HG03571 (cell line): ENCODE results near the gene SERAC1.

Experiments used
- ATAC-seq: cut with Tn5 transposase; IDR thresholded peaks from one replicate; pipeline ENCODE4 v1.9.1; 2021; ENCODE audit not compliant: unreplicated experiment

Gene SERAC1

DNA sequence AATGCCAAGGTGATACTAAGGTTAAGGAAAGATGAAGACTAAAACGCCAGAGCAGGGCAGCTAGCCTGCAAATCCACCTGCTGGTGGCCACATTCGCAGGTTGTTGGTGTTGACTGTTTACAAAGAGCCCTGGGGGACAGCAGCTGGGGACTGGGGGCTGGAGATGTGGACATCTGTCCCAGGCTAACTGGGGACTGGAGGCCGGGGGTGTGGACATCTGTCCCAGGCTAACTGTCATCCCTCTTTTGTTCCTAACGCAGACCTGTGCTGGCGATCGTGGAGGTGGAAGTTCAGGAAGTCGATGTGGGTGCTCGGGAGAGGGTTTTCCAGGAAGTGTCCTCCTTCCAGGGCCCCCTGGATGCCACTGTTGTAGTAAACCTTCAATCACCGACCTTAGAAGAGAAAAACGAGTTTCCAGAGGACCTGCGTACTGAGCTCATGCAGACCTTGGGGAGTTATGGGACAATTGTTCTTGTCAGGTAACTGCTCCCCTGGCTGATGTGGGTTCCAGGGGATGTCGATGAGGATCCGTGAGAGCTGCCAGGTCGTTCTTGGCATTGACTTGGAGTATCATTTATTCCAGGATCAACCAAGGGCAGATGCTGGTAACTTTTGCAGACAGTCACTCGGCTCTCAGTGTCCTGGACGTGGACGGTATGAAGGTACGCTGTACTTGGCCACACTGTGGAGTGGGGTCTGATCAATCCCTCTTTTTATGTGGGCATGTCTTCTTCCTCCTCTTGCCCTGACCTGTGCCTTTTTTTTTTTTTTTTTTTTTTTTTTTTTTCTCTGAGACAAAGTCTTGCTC, 87.0 kb downstream of the SERAC1 start:
- ATAC-seq: no peak

DNA sequence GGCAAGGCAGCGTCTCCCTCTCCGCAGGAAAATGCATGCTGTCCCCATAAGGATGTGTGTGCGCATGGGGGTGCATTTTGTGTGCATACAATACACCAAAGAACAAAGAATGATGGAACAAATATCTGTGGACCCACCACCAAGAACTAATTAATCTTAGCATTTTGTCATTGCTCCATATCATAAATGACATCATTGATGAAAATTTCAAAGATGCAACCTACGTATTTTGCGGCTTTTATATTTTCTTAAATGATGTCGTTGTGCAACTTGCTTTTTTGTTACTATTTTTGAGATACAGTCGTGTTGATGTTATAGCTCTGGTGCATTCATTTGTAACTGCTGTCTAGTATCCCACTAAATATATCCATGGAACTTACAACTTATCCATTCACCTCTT, 89.7 kb downstream of the SERAC1 start:
- ATAC-seq: no peak

DNA sequence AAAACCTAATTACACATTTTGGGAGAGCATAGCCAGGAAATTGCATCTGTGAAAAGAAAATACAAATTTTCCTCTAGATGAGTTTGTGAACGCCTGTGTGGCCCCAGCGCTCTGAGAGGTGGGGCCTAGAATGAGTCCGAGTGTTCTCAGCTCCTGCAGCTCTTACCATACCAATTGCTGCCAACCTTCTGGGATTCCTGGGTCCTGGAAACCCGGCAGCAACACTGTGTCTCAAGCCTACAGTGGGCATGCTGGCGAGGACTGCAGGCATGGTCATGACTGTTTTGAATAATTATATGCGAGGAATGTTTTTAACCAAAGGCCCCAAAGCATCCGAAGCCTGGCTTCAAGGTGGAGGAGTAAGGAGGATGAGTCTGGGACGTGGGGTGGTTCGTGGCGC, 90.4 kb downstream of the SERAC1 start:
- no peak for ATAC-seq

DNA sequence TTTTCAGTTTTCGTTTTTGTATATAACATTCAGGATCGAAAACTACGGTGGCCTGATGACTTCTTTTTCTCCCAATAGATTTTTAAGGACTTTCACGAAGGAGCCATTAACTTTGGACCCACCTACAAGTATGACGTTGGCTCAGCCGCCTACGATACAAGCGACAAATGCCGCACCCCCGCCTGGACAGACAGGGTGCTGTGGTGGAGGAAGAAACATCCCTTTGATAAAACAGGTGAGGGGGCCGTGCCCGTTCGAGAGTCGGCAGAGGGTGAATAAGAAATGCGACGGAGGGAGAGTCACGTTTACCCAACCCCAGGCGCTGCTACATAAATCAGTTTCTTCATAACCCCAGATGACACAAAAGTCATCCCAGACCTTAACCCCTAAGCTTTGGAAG, 91.5 kb downstream of the SERAC1 start:
- ATAC-seq: no peak

DNA sequence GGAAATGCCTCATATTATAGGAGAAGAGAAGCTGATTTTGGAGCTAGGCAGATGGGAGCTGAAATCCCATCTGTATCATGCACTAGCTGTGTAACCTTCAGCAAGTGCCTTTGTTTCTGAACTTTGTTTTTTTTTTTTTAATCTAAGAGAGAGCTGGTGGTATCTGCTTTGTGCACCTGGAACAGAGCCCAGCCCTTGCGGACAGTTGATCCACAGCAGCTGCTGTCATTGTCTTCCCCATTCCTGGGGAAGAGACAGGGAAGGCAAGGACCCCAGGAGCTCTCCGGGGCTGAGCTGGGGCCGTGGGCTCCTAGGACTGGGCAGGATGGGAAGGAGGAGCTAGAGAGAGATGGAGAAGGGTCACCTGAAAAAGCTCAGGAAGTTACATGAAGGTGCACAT, 94.3 kb downstream of the SERAC1 start:
- no peak for ATAC-seq

DNA sequence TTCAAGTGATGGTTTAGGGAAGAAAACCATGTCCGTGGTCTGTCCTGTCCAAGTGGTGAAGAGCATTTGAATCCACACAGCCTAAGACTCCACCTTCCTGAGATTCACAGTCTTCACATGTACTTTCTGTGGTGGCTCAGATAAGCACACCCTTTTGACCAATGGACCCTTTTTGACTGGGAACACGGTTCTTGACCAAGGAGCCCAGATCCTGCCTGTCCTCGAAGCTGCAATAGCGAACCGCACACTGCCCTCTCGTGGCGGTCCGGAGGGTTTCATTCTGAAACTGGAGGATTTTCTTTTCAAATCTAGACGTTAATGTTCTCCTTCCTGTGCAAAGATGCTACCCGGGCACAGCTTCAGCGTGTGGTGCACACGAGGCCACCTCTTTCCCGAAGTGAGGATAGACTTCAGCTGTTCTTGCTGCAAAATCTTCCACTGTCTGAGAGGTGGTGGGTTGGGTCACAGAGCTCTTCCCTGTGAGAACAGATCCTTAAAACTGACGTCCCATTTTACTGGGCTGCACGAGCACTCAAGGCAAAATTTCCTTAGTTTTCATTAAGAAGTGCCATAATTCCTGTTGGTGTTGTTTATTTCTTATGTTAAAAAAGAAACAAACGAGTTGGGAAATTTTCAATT, 95.9 kb downstream of the SERAC1 start:
- no peak for ATAC-seq

DNA sequence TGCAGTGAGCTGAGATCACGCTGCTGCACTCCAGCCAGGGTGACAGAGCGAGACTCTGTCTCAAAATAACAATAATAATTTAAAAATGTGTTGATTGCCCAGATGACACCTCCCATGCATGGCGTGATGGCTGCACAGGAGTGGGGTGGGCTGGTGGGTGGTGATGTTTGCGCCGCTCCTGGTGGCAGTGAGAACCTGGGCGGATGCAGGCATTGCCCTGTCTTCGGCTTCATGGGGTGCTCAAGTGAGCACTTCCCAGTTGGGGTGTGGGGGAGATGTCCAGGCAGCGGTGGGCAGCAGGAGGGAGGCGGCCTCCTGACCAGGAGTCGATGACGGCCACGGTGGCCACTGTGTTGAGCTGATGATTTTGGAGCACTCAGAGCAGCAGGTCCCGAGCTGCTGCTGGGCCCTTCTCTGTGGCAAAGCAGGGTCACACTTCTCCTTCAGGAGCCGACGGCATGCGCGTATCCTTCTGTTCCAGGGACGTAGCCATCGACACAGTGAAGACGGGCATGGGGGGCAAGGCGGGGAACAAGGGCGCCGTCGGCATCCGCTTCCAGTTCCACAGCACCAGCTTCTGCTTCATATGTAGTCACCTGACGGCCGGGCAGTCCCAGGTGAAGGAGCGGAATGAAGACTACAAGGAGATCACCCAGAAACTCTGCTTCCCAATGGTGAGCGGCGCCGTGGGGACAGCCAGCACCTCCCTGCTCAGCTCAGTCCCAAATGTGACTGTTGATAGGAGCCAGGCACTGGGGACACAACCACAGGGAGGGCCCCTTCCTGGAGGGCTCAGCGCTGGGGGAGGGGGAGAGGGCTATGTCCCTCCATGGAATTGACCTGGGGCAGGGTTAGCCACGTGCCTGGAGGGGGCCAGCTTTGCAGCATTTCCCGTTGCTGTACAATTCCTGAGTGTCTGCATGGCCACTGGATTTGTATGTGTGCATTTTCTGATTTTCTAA, 96.7 kb downstream of the SERAC1 start:
- no peak for ATAC-seq

DNA sequence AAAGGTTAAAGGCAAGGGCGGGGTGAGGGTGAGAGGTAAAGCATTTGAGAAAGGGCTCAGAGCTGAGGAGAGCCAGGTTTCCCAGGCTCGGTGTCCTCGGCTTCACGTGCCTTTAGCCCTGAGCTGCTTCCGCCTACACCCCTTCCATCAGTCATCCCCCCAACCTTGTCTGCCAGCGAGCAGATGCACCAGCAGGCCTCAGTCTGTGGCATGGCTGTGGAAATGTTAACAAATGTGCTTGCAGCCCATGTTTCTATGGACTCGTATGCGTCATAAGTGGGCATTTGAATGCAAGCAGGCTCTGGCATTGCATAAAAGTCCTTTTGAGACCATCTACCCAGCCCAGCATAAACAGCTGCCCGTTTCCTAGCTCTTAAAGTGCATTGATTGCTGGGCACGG, 97.5 kb downstream of the SERAC1 start:
- ATAC-seq: no peak

DNA sequence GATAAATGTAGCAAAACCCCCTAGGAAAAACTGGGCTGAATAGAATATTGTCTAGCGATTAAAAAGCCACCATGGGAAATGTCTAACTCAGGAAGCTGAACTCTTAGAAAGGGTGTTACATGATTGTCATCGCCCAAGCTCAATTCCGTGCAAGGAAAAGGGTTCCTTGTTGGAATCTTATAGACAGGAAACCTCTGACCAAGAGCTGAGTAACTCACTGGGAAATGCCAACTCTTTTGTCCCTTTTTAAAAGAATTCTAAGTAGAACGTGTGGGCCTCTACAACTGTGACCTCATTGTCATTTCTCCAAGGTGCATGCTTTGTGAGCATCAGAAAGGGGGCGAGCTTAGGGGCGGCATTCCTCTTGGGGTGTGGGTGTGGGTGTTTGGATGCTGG, 98.3 kb downstream of the SERAC1 start:
- ATAC-seq: no peak

DNA sequence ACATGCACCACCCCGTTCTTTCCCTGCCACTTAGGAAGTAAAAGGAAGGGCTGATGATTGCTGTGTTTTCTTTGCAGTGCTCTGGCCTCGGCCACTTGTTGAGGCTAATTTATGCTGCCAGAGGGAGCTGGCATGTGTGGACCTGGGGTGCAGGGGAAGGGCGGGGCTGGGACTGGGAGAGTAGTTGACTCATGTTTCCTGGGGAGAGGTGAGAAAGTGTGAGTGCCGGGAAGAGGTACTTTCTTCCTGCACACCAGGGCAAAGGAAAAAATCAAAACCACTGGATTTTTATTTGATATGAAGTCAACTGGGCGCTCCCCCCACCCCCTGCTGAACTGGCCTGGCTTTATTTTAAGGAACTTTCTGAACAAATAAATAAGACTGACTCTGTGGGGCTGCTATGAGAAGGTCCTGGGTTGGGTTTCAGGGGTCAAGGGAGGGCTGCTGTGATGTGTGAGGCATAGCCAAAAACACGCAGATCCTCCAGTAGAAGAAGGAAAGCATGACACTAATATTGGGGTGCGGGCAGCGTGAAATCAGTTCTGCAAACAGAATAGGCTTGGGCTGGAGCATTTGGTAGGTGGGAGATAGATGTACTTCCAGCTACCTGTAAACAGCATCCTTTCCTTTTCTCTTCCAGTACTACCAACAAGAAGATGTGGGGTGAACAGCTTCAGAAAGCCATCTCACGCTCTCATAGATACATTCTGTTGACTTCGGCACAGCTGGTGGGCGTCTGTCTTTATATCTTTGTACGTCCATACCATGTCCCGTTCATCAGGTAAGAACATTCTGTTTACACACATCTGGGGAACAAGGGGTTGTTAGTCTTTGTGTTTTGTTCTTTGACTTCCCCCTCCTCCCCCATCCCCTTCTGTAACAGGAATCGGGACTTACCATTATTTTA, 98.9 kb downstream of the SERAC1 start:
- no peak for ATAC-seq

DNA sequence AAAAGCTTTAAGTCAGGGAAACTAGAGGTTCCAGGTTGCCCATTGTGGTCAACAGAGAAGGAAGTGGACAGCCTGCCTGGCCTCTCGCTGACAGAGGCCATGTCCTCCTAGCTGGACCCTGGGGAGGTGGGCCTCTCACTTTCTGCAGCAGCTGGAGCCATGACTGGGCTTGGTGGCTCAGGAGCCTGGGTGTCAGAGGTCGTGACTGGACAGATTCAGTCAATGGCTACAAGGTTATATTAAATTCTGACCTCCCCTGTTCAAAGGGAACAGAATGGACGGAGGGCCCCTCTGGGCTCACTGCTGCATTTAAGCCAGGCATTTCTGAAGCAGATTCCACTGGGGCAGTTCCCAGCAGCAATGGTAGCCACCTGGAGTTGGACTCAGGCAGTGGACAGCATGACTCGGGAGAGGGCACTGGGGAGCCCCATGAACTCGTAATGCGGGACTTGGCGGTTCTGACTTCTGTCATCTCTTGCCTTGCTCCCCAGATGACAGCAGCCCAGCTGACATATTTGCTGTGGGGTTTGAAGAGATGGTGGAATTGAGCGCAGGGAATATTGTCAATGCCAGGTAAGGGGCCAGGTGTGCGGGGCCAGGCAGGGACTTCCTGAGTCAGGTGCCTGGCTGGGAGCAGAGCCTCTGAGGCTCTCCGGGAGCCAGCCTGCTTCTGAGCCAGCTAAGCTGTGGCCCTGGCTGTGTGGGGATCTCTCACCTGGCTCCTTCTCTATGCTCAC, 99.7 kb downstream of the SERAC1 start:
- no peak for ATAC-seq

DNA sequence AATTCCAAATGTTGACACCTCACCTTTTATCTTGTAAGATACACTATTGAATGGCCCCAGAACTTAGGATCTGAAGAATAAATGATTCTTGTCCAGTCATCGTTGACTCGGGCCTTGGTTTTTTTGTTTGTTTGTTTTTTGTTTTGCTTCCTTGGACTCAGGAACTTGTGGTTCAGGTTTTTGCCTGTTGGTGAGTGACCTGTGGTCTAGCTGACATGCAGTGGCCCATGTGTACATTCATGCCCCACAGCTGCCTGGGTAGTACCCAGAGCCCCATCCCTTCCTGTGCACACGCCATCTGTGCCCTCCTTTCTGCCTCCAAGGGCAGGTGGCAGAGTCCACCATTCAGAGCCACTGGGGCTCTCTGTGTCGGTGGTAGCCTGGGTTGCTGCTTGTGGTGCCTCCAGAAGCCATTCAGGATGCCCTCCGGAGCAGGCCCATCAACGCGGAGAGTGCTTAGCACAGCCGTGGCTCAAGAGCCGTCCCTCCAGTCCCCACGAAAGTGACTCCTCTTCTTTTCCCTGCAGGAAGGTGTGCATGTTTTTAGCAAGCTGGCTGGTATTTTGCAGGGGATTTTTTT, 100.5 kb downstream of the SERAC1 start:
- no peak for ATAC-seq

DNA sequence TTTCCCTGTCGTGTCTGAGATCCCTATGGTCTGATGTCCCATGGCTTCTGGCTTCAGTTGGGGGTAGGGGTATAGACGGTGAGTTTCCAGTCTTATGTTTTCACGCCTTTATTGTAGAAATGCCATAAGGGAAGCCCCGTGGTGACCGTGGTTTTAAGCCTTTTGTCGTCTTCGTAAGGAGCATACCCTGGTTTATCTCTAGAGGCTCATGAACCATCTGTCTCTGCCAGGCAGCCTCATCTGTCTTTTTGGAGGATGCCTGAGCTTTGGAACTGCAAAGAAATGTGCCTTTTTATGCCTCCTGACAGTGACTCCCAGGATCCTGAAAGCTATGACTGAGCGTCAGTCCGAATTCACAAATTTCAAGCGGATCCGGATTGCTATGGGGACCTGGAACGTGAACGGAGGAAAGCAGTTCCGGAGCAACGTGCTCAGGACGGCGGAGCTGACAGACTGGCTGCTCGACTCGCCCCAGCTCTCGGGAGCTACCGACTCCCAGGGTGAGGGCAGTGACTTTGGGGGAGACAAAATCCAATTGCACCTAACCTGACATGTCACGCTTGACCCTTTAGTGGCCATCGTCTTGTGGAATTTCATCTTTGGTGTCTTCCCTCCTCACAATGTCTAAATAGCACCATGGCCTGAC, 101.8 kb downstream of the SERAC1 start:
- no peak for ATAC-seq

DNA sequence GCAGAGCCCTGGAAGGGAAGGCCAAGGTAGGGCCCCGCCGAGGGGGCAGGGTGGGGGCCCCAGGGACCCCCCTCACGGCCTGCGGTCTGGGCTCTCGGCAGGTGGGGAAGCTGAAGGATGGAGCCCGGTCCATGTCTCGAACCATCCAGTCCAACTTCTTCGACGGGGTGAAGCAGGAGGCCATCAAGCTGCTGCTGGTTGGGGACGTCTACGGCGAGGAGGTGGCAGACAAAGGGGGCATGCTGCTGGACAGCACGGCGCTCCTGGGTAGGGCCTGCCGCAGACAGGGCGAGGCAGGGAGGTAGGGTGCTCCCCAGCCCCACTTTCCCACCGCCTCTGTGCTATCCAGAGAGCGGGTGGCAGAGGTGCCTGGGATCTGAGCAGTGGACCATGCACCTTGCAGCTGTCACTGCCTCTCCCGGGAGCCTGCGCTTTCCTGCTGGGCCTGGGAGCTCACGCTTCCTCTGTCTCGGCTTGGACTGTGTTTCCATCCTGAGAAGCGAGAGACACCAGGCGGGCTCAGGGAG, 103.3 kb downstream of the SERAC1 start:
- no peak for ATAC-seq

DNA sequence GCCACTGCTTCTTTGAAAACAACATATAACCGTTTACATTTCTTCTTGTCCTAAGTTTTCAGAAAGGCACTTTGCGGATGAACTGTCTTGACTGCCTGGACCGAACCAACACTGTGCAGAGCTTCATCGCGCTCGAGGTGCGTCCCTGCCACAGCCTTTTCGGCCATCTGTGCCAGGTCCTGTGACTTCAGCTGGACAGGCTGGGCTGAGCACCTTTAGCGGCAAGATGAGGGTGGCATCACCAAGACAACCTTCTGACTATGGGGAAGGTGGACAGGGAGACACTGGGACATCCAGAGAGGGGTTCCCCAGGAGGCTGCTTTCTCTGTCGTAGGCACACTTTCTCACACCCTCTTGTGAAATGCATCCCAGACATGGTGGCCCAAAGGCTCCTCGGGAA, 104.3 kb downstream of the SERAC1 start:
- ATAC-seq: no peak

DNA sequence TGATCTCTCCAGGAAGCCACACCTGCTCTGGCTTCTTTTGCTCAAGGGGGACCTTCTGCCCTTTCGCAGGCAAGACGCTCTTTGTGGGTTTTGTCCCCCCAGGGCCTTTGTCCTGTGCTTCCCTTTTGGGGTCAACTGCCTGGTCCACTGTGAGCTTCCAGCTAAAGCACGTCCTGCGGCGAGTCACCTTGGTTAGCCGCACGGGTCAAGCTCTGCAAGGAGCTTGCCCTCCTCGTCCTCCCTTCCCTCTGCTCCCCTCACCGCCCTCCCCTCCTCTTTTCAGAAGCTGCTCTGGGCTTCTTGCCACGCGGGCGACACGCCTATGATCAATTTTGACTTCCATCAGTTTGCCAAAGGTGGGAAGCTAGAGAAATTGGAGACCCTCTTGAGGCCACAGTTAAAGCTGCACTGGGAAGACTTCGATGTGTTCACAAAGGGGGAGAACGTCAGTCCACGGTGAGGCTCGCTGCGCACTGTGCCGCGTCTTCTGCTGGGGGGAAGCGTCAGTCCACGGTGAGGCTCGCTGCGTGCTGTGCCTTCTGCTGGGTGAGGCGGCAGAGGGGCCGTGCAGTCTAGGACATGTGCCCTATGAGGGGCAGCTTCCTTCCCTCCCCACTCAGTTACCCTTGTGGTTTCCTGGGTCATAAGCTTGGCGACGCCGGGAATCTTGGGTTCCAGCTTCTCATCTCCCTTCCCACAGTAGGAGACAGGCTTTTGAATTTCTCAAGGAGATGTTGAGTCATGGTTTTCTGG, 106.2 kb downstream of the SERAC1 start:
- no peak for ATAC-seq

DNA sequence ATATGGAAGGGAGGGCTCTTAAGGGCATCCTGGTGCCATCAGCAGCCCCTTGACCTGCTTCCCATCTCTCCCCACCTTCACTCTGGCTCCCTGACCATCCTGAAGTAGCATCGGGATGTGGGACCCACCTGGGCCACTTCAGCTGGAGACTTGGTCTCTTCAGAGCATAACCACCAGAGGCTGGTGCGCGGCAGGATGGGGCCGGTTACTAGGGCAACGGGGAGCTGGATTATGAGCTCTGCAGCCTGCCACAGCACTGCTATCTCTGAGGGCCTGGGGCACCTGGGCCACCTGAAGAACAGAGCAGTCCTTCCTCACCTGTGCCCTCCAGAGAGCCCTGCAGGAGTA, 106.7 kb downstream of the SERAC1 start:
- no peak for ATAC-seq
